Vagina (tissue), 2 donors: ENCODE data around the gene CDH15.

Source experiments
- POLR2A ChIP-seq, 2 donors: fragments of 450-650 bp; IDR thresholded peaks; one replicate each; pipeline ENCODE4 v1.6.1; 2017; ENCODE audit warnings: antibody characterized with exemption in 2 of 2, mild to moderate bottlenecking in 2 of 2, moderate library complexity in 2 of 2
- POLR2AphosphoS5 ChIP-seq, 2 donors: sonication (generic); formaldehyde crosslinking; IDR thresholded peaks; one replicate each; pipeline ENCODE4 v1.9.0; 2017; ENCODE audit warnings: antibody characterized with exemption in 2 of 2, mild to moderate bottlenecking in 2 of 2, low read depth in 1 of 2; ENCODE audit not compliant: insufficient read depth in 1 of 2
- TF ChIP-seq, protein P1 (sequence below), 3 experiments: fragments of 450-650 bp in 2 of 3; fragments of 200-600 bp in 1 of 3; sonication (generic) in 1 of 3; IDR thresholded peaks; one replicate each; pipeline ENCODE4 v1.5.1; 2017 to 2019; ENCODE audit warnings: antibody characterized with exemption in 3 of 3, mild to moderate bottlenecking in 2 of 3, moderate library complexity in 2 of 3

DNA sequence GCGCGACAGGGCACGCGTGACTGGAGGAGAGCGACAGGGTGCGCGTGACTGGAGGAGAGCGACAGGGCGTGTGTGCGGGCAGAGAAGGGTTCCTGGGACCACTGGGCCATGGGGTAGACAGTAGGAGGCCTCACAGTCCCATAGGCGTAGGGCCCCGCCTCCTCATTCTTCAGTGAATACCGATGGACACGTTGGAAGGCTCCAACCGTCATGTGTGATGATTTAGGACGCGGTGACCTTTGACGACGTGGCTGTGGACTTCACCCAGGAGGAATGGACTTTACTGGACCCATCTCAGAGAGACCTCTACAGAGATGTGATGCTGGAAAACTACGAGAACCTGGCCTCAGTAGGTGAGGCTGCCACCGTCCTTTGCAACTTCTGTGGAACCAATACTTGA, 51.4 kb downstream of the CDH15 start:
- TF ChIP-seq, protein P1, sequence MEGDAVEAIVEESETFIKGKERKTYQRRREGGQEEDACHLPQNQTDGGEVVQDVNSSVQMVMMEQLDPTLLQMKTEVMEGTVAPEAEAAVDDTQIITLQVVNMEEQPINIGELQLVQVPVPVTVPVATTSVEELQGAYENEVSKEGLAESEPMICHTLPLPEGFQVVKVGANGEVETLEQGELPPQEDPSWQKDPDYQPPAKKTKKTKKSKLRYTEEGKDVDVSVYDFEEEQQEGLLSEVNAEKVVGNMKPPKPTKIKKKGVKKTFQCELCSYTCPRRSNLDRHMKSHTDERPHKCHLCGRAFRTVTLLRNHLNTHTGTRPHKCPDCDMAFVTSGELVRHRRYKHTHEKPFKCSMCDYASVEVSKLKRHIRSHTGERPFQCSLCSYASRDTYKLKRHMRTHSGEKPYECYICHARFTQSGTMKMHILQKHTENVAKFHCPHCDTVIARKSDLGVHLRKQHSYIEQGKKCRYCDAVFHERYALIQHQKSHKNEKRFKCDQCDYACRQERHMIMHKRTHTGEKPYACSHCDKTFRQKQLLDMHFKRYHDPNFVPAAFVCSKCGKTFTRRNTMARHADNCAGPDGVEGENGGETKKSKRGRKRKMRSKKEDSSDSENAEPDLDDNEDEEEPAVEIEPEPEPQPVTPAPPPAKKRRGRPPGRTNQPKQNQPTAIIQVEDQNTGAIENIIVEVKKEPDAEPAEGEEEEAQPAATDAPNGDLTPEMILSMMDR (IDR thresholded peaks at IDR 0.05): no peak
- TF ChIP-seq POLR2AphosphoS5 (IDR thresholded peaks at IDR 0.05; ENCODE audit: insufficient read depth in 1 of 2, low read depth in 1 of 2) (no peak), POLR2A (IDR thresholded peaks at IDR 0.05) (no peak)
